Measurements from ENCODE around the gene RANBP3. TPM values are rescaled to one million over a fixed set of nuclear protein-coding genes. Genes with fewer than 3 reads are reported as not detected.

The RANBP3 gene
- total and polyA plus RNA-seq, 2 experiments from 2014 or later: 40.2 to 98.3 TPM

DNA sequence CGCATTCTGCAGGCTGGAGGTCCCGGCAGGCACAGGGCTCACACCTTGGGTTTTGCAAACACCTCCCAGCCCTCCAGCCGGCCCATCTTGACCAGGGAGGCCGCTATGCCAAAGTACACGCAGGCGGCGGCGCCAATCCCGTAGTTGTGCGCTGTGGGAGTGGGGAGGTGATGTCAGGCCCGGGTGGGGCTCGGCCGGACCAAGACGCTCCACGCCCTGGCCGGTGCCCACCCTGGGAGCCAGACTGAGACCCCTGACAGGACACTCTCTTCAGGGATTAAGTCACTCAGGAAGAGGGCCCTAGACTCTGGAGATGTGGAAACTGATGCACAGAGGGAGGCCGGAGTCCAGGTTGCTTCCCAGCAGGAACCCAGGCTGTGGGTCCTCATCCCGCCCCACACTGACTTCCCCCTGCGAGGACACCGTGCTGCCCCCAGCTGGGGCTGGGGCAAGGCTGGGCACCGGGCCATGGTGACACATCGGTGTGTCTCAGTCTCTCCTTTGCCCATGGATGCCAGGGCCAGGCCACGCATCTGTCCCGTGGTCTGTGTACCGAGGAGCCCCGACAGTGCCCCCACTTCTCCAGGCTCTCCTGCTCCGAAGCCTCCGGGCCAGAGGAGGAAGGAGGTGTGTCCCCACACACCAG, 83.1 kb downstream of the RANBP3 start (continued):
- TF ChIP-seq, protein P1, sequence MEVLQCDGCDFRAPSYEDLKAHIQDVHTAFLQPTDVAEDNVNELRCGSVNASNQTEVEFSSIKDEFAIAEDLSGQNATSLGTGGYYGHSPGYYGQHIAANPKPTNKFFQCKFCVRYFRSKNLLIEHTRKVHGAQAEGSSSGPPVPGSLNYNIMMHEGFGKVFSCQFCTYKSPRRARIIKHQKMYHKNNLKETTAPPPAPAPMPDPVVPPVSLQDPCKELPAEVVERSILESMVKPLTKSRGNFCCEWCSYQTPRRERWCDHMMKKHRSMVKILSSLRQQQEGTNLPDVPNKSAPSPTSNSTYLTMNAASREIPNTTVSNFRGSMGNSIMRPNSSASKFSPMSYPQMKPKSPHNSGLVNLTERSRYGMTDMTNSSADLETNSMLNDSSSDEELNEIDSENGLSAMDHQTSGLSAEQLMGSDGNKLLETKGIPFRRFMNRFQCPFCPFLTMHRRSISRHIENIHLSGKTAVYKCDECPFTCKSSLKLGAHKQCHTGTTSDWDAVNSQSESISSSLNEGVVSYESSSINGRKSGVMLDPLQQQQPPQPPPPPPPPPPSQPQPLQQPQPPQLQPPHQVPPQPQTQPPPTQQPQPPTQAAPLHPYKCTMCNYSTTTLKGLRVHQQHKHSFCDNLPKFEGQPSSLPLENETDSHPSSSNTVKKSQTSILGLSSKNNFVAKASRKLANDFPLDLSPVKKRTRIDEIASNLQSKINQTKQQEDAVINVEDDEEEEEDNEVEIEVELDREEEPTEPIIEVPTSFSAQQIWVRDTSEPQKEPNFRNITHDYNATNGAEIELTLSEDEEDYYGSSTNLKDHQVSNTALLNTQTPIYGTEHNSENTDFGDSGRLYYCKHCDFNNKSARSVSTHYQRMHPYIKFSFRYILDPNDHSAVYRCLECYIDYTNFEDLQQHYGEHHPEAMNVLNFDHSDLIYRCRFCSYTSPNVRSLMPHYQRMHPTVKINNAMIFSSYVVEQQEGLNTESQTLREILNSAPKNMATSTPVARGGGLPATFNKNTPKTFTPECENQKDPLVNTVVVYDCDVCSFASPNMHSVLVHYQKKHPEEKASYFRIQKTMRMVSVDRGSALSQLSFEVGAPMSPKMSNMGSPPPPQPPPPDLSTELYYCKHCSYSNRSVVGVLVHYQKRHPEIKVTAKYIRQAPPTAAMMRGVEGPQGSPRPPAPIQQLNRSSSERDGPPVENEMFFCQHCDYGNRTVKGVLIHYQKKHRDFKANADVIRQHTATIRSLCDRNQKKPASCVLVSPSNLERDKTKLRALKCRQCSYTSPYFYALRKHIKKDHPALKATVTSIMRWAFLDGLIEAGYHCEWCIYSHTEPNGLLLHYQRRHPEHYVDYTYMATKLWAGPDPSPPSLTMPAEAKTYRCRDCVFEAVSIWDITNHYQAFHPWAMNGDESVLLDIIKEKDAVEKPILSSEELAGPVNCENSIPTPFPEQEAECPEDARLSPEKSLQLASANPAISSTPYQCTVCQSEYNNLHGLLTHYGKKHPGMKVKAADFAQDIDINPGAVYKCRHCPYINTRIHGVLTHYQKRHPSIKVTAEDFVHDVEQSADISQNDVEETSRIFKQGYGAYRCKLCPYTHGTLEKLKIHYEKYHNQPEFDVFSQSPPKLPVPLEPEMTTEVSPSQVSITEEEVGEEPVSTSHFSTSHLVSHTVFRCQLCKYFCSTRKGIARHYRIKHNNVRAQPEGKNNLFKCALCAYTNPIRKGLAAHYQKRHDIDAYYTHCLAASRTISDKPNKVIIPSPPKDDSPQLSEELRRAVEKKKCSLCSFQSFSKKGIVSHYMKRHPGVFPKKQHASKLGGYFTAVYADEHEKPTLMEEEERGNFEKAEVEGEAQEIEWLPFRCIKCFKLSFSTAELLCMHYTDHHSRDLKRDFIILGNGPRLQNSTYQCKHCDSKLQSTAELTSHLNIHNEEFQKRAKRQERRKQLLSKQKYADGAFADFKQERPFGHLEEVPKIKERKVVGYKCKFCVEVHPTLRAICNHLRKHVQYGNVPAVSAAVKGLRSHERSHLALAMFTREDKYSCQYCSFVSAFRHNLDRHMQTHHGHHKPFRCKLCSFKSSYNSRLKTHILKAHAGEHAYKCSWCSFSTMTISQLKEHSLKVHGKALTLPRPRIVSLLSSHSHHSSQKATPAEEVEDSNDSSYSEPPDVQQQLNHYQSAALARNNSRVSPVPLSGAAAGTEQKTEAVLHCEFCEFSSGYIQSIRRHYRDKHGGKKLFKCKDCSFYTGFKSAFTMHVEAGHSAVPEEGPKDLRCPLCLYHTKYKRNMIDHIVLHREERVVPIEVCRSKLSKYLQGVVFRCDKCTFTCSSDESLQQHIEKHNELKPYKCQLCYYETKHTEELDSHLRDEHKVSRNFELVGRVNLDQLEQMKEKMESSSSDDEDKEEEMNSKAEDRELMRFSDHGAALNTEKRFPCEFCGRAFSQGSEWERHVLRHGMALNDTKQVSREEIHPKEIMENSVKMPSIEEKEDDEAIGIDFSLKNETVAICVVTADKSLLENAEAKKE (CRISPR knock-in tag; IDR thresholded peaks at IDR 0.05): no peak
- TF ChIP-seq ZNF331 (CRISPR knock-in tag; IDR thresholded peaks at IDR 0.05; ENCODE audit: low read depth): no peak
- TF ChIP-seq CREB1 (CRISPR knock-in tag; IDR thresholded peaks at IDR 0.05; ENCODE audit: low read depth): no peak
- no peak for TF ChIP-seq ZNF114 (CRISPR knock-in tag; IDR thresholded peaks at IDR 0.05)

GRCh38 chr19:5893907-5894703, 83.8 kb downstream of the RANBP3 start:
- Mint-ChIP-seq H3K27me3 (ENCODE audit: insufficient read depth, low read depth, poor library complexity) (peaks cover 10% of the 10 kb centered on the region), H3K9me3 (no peaks in the 10 kb centered on the region), H3K27ac (no peak overlapping the region), H3K4me3 (no peak overlapping the region), H3K4me1 (no peaks in the 10 kb centered on the region; the same call in 1 of the 3 replicates), H3K36me3 (ENCODE audit: low read depth) (peaks cover 6% of the 10 kb centered on the region)
- peaks cover 4% of the 10 kb centered on the region; the same call in 1 of the 2 replicates for H3K4me1 ChIP-seq (ENCODE audit: insufficient read depth)
- H3K4me3 ChIP-seq: no peak overlapping the region
- H2AFZ ChIP-seq: no peak overlapping the region
- H3K36me3 ChIP-seq (ENCODE audit: insufficient read depth): no peaks in the 10 kb centered on the region
- H3K4me2 ChIP-seq: no peak overlapping the region
- peaks cover 6% of the 10 kb centered on the region for H3K79me2 ChIP-seq (replicated peaks; ENCODE audit: insufficient read depth)
- no peaks in the 10 kb centered on the region for H3K27me3 ChIP-seq (ENCODE audit: insufficient read depth)
- peaks cover 14% of the 10 kb centered on the region; the same call in 1 of the 2 replicates for H4K20me1 ChIP-seq (replicated peaks; ENCODE audit: insufficient read depth)
- no peaks in the 10 kb centered on the region for H3K9me2 ChIP-seq (ENCODE audit: insufficient read depth)
- H3K27ac ChIP-seq (ENCODE audit: low read depth): no peak overlapping the region
- DNase-seq (ENCODE audit: low spot score): no peak
- H3F3A ChIP-seq (replicated peaks; ENCODE audit: low read depth): no peaks in the 10 kb centered on the region
- no peak for ATAC-seq
- TF ChIP-seq NANOG (IDR thresholded peaks at IDR 0.05; ENCODE audit: borderline replicate concordance) (no peak), EZH2phosphoT487 (IDR thresholded peaks at IDR 0.05; ENCODE audit: unreplicated experiment) (no peak), ZNF331 (CRISPR knock-in tag; IDR thresholded peaks at IDR 0.05; ENCODE audit: low read depth) (no peak), EZH2 (IDR thresholded peaks at IDR 0.05; ENCODE audit: low read depth, unreplicated experiment) (no peak), ZNF114 (CRISPR knock-in tag; IDR thresholded peaks at IDR 0.05) (no peak), CREB1 (CRISPR knock-in tag; IDR thresholded peaks at IDR 0.05; ENCODE audit: low read depth) (no peak)
- TF ChIP-seq, protein P1 (CRISPR knock-in tag; IDR thresholded peaks at IDR 0.05): no peak
